Pancreas (tissue), 10 donors: ENCODE measurements around the gene FCHSD1. TPM values are rescaled to one million over a fixed set of nuclear protein-coding genes. Genes with fewer than 3 reads are reported as not detected.

Experiments
- ATAC-seq, 4 donors: fragments of 200-7000 bp; cut with Tn5 transposase; one replicate each; pipeline versions ENCODE4 v1.8.0 to v1.9.1; 2020; ENCODE audit warnings: mild to moderate bottlenecking in 4 of 4, moderate library complexity in 4 of 4
- DNase-seq, 6 donors: peaks; one replicate each; pipeline ENCODE4 v3.0.0-alpha.2; 2020
- FAIRE-seq: peaks from 2 replicates; lab custom pipeline; 2012; peaks lifted over from hg19 to GRCh38; lab: Jason Lieb, UNC
- H3K27ac ChIP-seq, 4 donors: fragments of 200-600 bp; sonication (generic); 1 replicate in 3 of 4; 2 replicates in 1 of 4; pipeline versions ENCODE4 v1.5.0 to v1.8.0; 2020
- H3K27me3 ChIP-seq, 4 donors: fragments of 200-600 bp; one replicate each; pipeline ENCODE4 v1.8.0; 2021
- H3K36me3 ChIP-seq, 3 donors: fragments of 200-600 bp; sonication (generic) in 1 of 3; one replicate each; pipeline versions ENCODE4 v1.5.0 to v1.8.0; 2020 to 2021
- H3K4me1 ChIP-seq, 3 donors: fragments of 200-600 bp; one replicate each; pipeline ENCODE4 v1.8.0; 2021
- H3K4me3 ChIP-seq, 4 donors: fragments of 200-600 bp; sonication (generic) in 2 of 4; one replicate each; pipeline versions ENCODE4 v1.5.0 to v1.8.0; 2020 to 2021
- H3K9me3 ChIP-seq, 4 donors: fragments of 200-600 bp; one replicate each; pipeline ENCODE4 v1.8.0; 2021
- WGBS, 2 donors: extraction: QIAGEN DNeasy Blood & Tissue Kit; methylation state at CpG; one replicate each; pipeline ENCODE4 v1.1.7; 2013; 5-methylcytosine and 5-hydroxymethylcytosine counted together
- intact Hi-C, 3 donors: fragments of 100-400 bp; cut with DNase I; formaldehyde crosslinking; loops; one replicate each; pipeline versions ENCODE4 v1.11.1 to v1.14.2; 2022
- polyA plus RNA-seq, 2 donors: library from polyadenylated mRNA; stranded (reverse); fragments of 200-250 nt; gene quantifications; one replicate each; pipeline ENCODE4 v1.2.3, GENCODE V29; 2013
- total RNA-seq, 6 donors: library from RNA; stranded (reverse); fragmentation: NEBNext Ultra II Directional in 4 of 6; extraction: Animal tissue kit (Norgen Biotek cat#: 25700) in 4 of 6; gene quantifications; one replicate each; pipeline versions ENCODE4 v1.2.1 to v1.2.4, GENCODE V29; 2021 to 2023
- TF ChIP-seq, protein P1 (sequence below), 4 donors: fragments of 200-600 bp; sonication (generic) in 3 of 4; IDR thresholded peaks; one replicate each; pipeline versions ENCODE4 v1.5.0 to v1.8.0; 2021; ENCODE audit warnings: antibody characterized with exemption in 4 of 4
- donor health status: healthy with polysubstance abuse.
- donor health status: DM: no; HTN: no; CAD: no; lungs with moderate emphysema.
- donor health status: DM: no; HTN: no; CAD: no.
- donor health status: control.
- donor health status: control.
- donor health status: Bipolar disorder and iron deficiency.
- donor health status: DM: yes; HTN: yes; CAD: no.
- donor health status: DM: no; HTN: no; CAD: no.
- donor health status: DM: no; HTN: no; CAD: no.
- donor health status: DM: yes; HTN: yes; CAD: no.

The FCHSD1 gene
- total and polyA plus RNA-seq, 8 donors, result 4.8 to 22.4 (median 9.1) TPM

- 86 to 91% methylated on average over 9 of the region's 9 CpGs for WGBS, 2 donors
- Histone ChIP-seq H3K4me1 (peaks cover 3 to 4% (median 3%) of the 10 kb centered on the region in 3 donors), H3K4me3 (no peak overlapping the region), H3K27ac (no peak overlapping the region), H3K36me3 (no peaks in the 10 kb centered on the region), H3K9me3 (no peaks in the 10 kb centered on the region), H3K27me3 (no peaks in the 10 kb centered on the region)
- no peak for FAIRE-seq
- TF ChIP-seq, protein P1, sequence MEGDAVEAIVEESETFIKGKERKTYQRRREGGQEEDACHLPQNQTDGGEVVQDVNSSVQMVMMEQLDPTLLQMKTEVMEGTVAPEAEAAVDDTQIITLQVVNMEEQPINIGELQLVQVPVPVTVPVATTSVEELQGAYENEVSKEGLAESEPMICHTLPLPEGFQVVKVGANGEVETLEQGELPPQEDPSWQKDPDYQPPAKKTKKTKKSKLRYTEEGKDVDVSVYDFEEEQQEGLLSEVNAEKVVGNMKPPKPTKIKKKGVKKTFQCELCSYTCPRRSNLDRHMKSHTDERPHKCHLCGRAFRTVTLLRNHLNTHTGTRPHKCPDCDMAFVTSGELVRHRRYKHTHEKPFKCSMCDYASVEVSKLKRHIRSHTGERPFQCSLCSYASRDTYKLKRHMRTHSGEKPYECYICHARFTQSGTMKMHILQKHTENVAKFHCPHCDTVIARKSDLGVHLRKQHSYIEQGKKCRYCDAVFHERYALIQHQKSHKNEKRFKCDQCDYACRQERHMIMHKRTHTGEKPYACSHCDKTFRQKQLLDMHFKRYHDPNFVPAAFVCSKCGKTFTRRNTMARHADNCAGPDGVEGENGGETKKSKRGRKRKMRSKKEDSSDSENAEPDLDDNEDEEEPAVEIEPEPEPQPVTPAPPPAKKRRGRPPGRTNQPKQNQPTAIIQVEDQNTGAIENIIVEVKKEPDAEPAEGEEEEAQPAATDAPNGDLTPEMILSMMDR (IDR thresholded peaks at IDR 0.05), result no peak
- DNase-seq, result no peak
- ATAC-seq, result no peak
- intact Hi-C loops, result no loop called here
Measured at GRCh38 chr5:141640698-141641097, 10.5 kb downstream of the FCHSD1 start.

DNA sequence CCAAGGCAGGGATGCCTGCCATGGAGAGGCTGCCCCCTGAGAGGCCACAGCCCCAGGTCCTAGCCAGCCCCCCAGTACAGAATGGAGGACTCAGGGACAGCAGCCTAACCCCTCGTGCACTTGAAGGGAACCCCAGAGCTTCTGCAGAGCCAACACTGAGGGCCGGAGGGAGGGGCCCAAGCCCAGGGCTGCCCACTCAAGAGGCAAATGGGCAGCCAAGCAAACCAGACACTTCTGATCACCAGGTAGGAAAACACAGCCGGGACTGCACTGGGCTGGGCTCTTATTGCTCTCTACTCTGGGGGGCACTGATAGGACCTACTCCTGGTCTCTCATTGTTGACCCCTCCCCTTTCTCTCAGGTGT is 11.2 kb downstream of the FCHSD1 start:
- WGBS, 2 donors, result 82 to 89% methylated on average over 3 of the region's 3 CpGs
- Histone ChIP-seq H3K9me3 (no peaks in the 10 kb centered on the region), H3K36me3 (no peaks in the 10 kb centered on the region), H3K27ac (no peak overlapping the region), H3K27me3 (no peaks in the 10 kb centered on the region), H3K4me3 (no peak overlapping the region), H3K4me1 (peaks cover 8 to 10% (median 9%) of the 10 kb centered on the region in 3 donors)
- intact Hi-C loops, result no loop called here
- FAIRE-seq, result no peak
- TF ChIP-seq, protein P1 (IDR thresholded peaks at IDR 0.05), result no peak
- no peak for ATAC-seq
- DNase-seq, result no peak

- Histone ChIP-seq H3K9me3 (no peaks in the 10 kb centered on the region), H3K27ac (no peak overlapping the region), H3K36me3 (no peaks in the 10 kb centered on the region), H3K4me1 (peaks cover 8 to 15% (median 9%) of the 10 kb centered on the region in 3 donors), H3K27me3 (no peaks in the 10 kb centered on the region), H3K4me3 (no peak overlapping the region)
- TF ChIP-seq, protein P1 (IDR thresholded peaks at IDR 0.05), result no peak
- FAIRE-seq (no peak), ATAC-seq (no peak), DNase-seq (peak in 1 of 6 donors; percentile 24)
- WGBS, 2 donors, result 91 to 95% methylated on average over 8 to 12 of the region's 12 CpGs
- intact Hi-C loops, result no loop called here
Measured at GRCh38 chr5:141639357-141640050, 11.7 kb downstream of the FCHSD1 start.

DNA sequence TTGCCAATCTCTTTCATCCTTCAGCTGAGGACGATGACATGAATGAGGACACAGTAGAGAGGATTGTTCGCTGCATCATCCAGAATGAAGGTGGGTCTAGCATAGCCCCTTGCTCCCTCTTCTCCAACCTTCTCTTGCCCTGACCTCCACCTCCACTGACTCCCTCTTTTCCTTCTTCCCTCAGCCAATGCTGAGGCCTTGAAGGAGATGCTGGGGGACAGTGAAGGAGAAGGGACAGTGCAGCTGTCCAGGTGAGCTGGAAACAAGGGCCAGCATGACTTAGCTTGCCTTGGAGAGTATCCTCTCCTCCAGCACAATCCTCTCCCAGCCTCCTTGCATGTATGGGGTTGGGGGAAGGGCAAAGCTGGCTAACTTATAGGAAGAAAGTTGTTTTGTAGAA is 12.4 kb downstream of the FCHSD1 start:
- FAIRE-seq (no peak), DNase-seq (no peak), ATAC-seq (no peak)
- H3K4me1 ChIP-seq, result peaks cover 8 to 17% (median 9%) of the 10 kb centered on the region in 3 donors
- TF ChIP-seq, protein P1 (IDR thresholded peaks at IDR 0.05), result no peak
- intact Hi-C loops, result no loop called here
- H3K4me3 ChIP-seq, result no peak overlapping the region
- no peak overlapping the region for H3K27ac ChIP-seq
- H3K36me3 ChIP-seq, result no peaks in the 10 kb centered on the region
- 95 to 100% methylated on average over 2 of the region's 2 CpGs for WGBS, 2 donors
- H3K27me3 ChIP-seq, result no peaks in the 10 kb centered on the region
- no peaks in the 10 kb centered on the region for H3K9me3 ChIP-seq

- Histone ChIP-seq H3K9me3 (no peaks in the 10 kb centered on the region), H3K27me3 (no peaks in the 10 kb centered on the region), H3K4me3 (peak overlapping the region; percentile 53 to 90 (median 66)), H3K36me3 (no peaks in the 10 kb centered on the region), H3K27ac (no peak overlapping the region), H3K4me1 (peaks cover 8 to 17% (median 9%) of the 10 kb centered on the region in 3 donors)
- DNase-seq (peak; percentile 53 to 90 (median 69)), ATAC-seq (peak; percentile 51 to 64 (median 58)), FAIRE-seq (no peak)
- intact Hi-C loops, result no loop called here
- TF ChIP-seq, protein P1 (IDR thresholded peaks at IDR 0.05), result no peak
- WGBS, 2 donors, result 9 to 10% methylated on average over 29 to 40 of the region's 40 CpGs
Measured at GRCh38 chr5:141637767-141638419, 13.3 kb downstream of the FCHSD1 start.
